GM12891 (cell line): ENCODE results near the gene SAMD3.

Experiments
- PAX5 ChIP-seq: IDR thresholded peaks from 2 replicates; pipeline ENCODE4 v1.6.1; 2011; ENCODE audit warnings: low read length, moderate library complexity, mild to moderate bottlenecking; ENCODE audit not compliant: insufficient read depth, severe bottlenecking
- POLR2A ChIP-seq: IDR thresholded peaks from 2 replicates; pipeline ENCODE4 v1.6.1; 2011; ENCODE audit warnings: low read depth, low read length, control low read depth
- POLR2AphosphoS5 ChIP-seq: IDR thresholded peaks from 2 replicates; pipeline ENCODE4 v1.6.1; 2011; ENCODE audit warnings: low read depth, low read length, control low read depth
- SPI1 ChIP-seq: IDR thresholded peaks from 2 replicates; pipeline ENCODE4 v1.6.1; 2011; ENCODE audit warnings: low read depth, low read length, control low read depth
- TAF1 ChIP-seq: IDR thresholded peaks from 2 replicates; pipeline ENCODE4 v1.6.1; 2011; ENCODE audit warnings: low read depth, low read length, control low read depth

- TF ChIP-seq PAX5 (no peak), POLR2AphosphoS5 (no peak), POLR2A (no peak), SPI1 (no peak), TAF1 (no peak)
Observed at GRCh38 chr6:130099119-130099518, 123.6 kb downstream of the SAMD3 start.
